ENCODE measurements around the gene HSPA12B. TPM values are rescaled to one million over a fixed set of nuclear protein-coding genes. Genes with fewer than 3 reads are reported as not detected.
A peak's percentile ranks its signal among the peaks of the same experiment; 100 is the strongest.

The HSPA12B gene
- total and polyA plus RNA-seq, 8 donors = 0.55 to 6.0 (median 1.7) TPM

- no peak for ATAC-seq
- Histone ChIP-seq H3K4me1 (peaks cover 0 to 2% (median 0%) of the 10 kb centered on the region in 3 donors), H3K27me3 (no peaks in the 10 kb centered on the region), H3K9me3 (no peaks in the 10 kb centered on the region), H3K27ac (no peak overlapping the region), H3K4me3 (no peak overlapping the region), H3K36me3 (no peaks in the 10 kb centered on the region)
- TF ChIP-seq CTCF (IDR thresholded peaks at IDR 0.05) = no peak
- DNase-seq = peak in 1 of 6 donors; percentile 11
- WGBS, 2 donors = 79 to 85% methylated on average over 12 of the region's 12 CpGs
- no peak for FAIRE-seq
- intact Hi-C loops (cut with DNase I) = no loop called here
These were observed 1.4 kb upstream of the HSPA12B start for GRCh38 chr20:3730803-3731672.

GRCh38 chr20:3731944-3732326, 550 bp upstream of the HSPA12B start:
- Histone ChIP-seq H3K4me3 (no peak overlapping the region), H3K36me3 (no peaks in the 10 kb centered on the region), H3K27me3 (no peaks in the 10 kb centered on the region), H3K9me3 (no peaks in the 10 kb centered on the region), H3K27ac (no peak overlapping the region), H3K4me1 (peaks cover 0 to 2% (median 0%) of the 10 kb centered on the region in 3 donors)
- intact Hi-C loops (cut with DNase I) = no loop called here
- DNase-seq = peak in 1 of 6 donors; percentile 55
- 74 to 85% methylated on average over 13 to 16 of the region's 16 CpGs for WGBS, 2 donors
- ATAC-seq = no peak
- FAIRE-seq = no peak
- no peak for TF ChIP-seq CTCF (IDR thresholded peaks at IDR 0.05)

- Histone ChIP-seq H3K4me3 (peak overlapping the region in 2 of 4 donors; percentile 5 to 20), H3K4me1 (peaks cover 0 to 2% (median 0%) of the 10 kb centered on the region in 3 donors), H3K36me3 (no peaks in the 10 kb centered on the region), H3K27me3 (no peaks in the 10 kb centered on the region), H3K9me3 (no peaks in the 10 kb centered on the region), H3K27ac (no peak overlapping the region)
- FAIRE-seq (no peak), DNase-seq (peak in 1 of 6 donors; percentile 52), ATAC-seq (no peak)
- no peak for TF ChIP-seq CTCF (IDR thresholded peaks at IDR 0.05)
- intact Hi-C loops (cut with DNase I) = no loop called here
- WGBS, 2 donors = 83 to 84% methylated on average over 20 of the region's 20 CpGs
These were observed 872 bp downstream of the HSPA12B start for GRCh38 chr20:3733119-3733995.

- H3K4me1 ChIP-seq = peaks cover 0 to 2% (median 0%) of the 10 kb centered on the region in 3 donors
- no peaks in the 10 kb centered on the region for H3K36me3 ChIP-seq
- no peak overlapping the region for H3K4me3 ChIP-seq
- FAIRE-seq = no peak
- ATAC-seq = peak in 2 of 4 donors; percentile 26 to 30
- no peak overlapping the region for H3K27ac ChIP-seq
- no peaks in the 10 kb centered on the region for H3K27me3 ChIP-seq
- DNase-seq = peak in 1 of 6 donors; percentile 38
- no peak for TF ChIP-seq CTCF (IDR thresholded peaks at IDR 0.05)
- H3K9me3 ChIP-seq = no peaks in the 10 kb centered on the region
- intact Hi-C loops (cut with DNase I) = no loop called here
- WGBS, 2 donors = 60 to 64% methylated on average over 12 of the region's 12 CpGs
These were observed 1.8 kb downstream of the HSPA12B start for GRCh38 chr20:3734111-3734843.

All from pancreas (tissue), 10 donors.